ENCODE data around the gene SNAI1. TPM values are rescaled to one million over a fixed set of nuclear protein-coding genes. Genes with fewer than 3 reads are reported as not detected.
A peak's percentile ranks its signal among the peaks of the same experiment; 100 is the strongest.

Gene SNAI1
- total and polyA plus RNA-seq, 2 of the 4 experiments (the other 2 are of a cell fraction) = 0.54 to 13.7 TPM

DNA sequence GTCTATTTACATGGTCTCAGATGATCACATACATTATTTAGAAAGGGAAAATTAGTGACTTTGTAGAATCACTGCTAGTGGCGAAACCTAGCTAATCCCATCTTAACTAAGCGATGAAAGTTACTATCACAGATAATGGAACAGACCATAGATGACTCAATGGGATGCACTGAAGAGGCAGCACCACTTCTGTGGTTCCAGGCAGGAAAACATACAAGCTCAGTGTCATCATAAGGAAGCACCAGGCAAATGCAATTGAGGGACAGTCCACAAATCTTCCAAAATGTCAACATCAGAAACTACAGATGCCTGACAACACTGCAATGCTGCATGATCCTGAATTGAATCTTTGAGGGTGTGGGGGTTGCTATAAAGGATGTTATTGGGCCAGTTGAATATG, 15.9 kb upstream of the SNAI1 start:
- Histone ChIP-seq H3K79me1 (ENCODE audit: low read depth in 1 of 2, low read length in 2 of 2) (peaks cover 0 to 23% of the 10 kb centered on the region in 2 experiments; a peak in 1 of 4 replicates), H4K8ac (ENCODE audit: low read depth in 2 of 2, low read length in 2 of 2) (no peak overlapping the region)
- TF ChIP-seq, protein P1, sequence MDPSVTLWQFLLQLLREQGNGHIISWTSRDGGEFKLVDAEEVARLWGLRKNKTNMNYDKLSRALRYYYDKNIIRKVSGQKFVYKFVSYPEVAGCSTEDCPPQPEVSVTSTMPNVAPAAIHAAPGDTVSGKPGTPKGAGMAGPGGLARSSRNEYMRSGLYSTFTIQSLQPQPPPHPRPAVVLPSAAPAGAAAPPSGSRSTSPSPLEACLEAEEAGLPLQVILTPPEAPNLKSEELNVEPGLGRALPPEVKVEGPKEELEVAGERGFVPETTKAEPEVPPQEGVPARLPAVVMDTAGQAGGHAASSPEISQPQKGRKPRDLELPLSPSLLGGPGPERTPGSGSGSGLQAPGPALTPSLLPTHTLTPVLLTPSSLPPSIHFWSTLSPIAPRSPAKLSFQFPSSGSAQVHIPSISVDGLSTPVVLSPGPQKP (IDR thresholded peaks at IDR 0.05; ENCODE audit: borderline replicate concordance, low read depth, low read length) = no peak
- TF ChIP-seq RFX5 (IDR thresholded peaks at IDR 0.05; ENCODE audit: low read depth, low read length) (no peak), POLR2A (IDR thresholded peaks at IDR 0.05; ENCODE audit: low read depth, low read length) (no peak), MXI1 (IDR thresholded peaks at IDR 0.05; ENCODE audit: borderline replicate concordance, low read depth, low read length) (no peak), CHD1 (IDR thresholded peaks at IDR 0.05; ENCODE audit: low read depth, low read length) (no peak), MAFK (IDR thresholded peaks at IDR 0.05; ENCODE audit: low read depth, low read length) (no peak), RAD21 (IDR thresholded peaks at IDR 0.05; ENCODE audit: low read length) (no peak), SMC3 (IDR thresholded peaks at IDR 0.05; ENCODE audit: low read depth, low read length) (no peak), MAZ (IDR thresholded peaks at IDR 0.05; ENCODE audit: borderline replicate concordance, low read depth, low read length) (no peak), FOS (IDR thresholded peaks at IDR 0.05; ENCODE audit: low read depth, low read length) (no peak), RCOR1 (IDR thresholded peaks at IDR 0.05; ENCODE audit: insufficient replicate concordance, low read length) (no peak), CEBPB (IDR thresholded peaks at IDR 0.05; ENCODE audit: low read depth, low read length) (no peak), NFE2L2 (IDR thresholded peaks at IDR 0.05; ENCODE audit: low read depth, low read length) (no peak), BHLHE40 (IDR thresholded peaks at IDR 0.05; ENCODE audit: low read depth, low read length) (no peak)
- TF ChIP-seq, protein P2, sequence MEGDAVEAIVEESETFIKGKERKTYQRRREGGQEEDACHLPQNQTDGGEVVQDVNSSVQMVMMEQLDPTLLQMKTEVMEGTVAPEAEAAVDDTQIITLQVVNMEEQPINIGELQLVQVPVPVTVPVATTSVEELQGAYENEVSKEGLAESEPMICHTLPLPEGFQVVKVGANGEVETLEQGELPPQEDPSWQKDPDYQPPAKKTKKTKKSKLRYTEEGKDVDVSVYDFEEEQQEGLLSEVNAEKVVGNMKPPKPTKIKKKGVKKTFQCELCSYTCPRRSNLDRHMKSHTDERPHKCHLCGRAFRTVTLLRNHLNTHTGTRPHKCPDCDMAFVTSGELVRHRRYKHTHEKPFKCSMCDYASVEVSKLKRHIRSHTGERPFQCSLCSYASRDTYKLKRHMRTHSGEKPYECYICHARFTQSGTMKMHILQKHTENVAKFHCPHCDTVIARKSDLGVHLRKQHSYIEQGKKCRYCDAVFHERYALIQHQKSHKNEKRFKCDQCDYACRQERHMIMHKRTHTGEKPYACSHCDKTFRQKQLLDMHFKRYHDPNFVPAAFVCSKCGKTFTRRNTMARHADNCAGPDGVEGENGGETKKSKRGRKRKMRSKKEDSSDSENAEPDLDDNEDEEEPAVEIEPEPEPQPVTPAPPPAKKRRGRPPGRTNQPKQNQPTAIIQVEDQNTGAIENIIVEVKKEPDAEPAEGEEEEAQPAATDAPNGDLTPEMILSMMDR (conservative IDR thresholded peaks at IDR 0.05; ENCODE audit: low read depth, low read length) = no peak
- TF ChIP-seq, protein P3, sequence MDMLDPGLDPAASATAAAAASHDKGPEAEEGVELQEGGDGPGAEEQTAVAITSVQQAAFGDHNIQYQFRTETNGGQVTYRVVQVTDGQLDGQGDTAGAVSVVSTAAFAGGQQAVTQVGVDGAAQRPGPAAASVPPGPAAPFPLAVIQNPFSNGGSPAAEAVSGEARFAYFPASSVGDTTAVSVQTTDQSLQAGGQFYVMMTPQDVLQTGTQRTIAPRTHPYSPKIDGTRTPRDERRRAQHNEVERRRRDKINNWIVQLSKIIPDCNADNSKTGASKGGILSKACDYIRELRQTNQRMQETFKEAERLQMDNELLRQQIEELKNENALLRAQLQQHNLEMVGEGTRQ (IDR thresholded peaks at IDR 0.05; ENCODE audit: low read depth, low read length) = no peak

More for the DNA sequence above, 15.9 kb upstream of the SNAI1 start:
- Histone ChIP-seq H2BK120ac (ENCODE audit: low read depth, low read length) (no peak overlapping the region), H2BK15ac (ENCODE audit: low read depth, low read length) (no peak overlapping the region), H4K91ac (ENCODE audit: insufficient read depth, low read depth, low read length) (no peak overlapping the region), H3K9me3 (ENCODE audit: control insufficient read depth, insufficient read depth, low read length) (no peaks in the 10 kb centered on the region), H3K23ac (ENCODE audit: low read depth, low read length) (0 out of 2 replicates have a peak overlapping the region, but pooled peaks have one; percentile 3), H2AK9ac (replicated peaks; ENCODE audit: low read depth, low read length, poor library complexity) (no peak overlapping the region), H3K9me1 (ENCODE audit: insufficient read depth, low read length) (peaks cover 12% of the 10 kb centered on the region), H2AK5ac (ENCODE audit: low read depth, low read length) (no peak overlapping the region), H3K4me2 (ENCODE audit: low read depth, low read length) (no peak overlapping the region), H2BK5ac (ENCODE audit: low read depth, low read length, poor library complexity, severe bottlenecking) (no peak overlapping the region), H3K27ac (ENCODE audit: insufficient read depth, low read length) (no peak overlapping the region), H4K20me1 (ENCODE audit: insufficient read depth, low read length) (no peaks in the 10 kb centered on the region), H3K4ac (ENCODE audit: low read depth, low read length) (no peak overlapping the region), H3K56ac (ENCODE audit: extremely low read depth, insufficient read depth, low read length) (no peak overlapping the region), H3K27me3 (ENCODE audit: control insufficient read depth, insufficient read depth, low read length) (no peaks in the 10 kb centered on the region), H2BK20ac (ENCODE audit: low read depth, low read length) (no peak overlapping the region), H4K5ac (ENCODE audit: low read depth, low read length) (no peak overlapping the region), H3K18ac (ENCODE audit: low read depth, low read length) (no peak overlapping the region), H3K4me1 (ENCODE audit: control insufficient read depth, insufficient read depth, low read length) (peaks cover 2% of the 10 kb centered on the region; the same call in 1 of the 2 replicates), H2AFZ (replicated peaks; ENCODE audit: low read length, poor library complexity) (no peak overlapping the region), H3K4me3 (ENCODE audit: insufficient read depth, low read depth, low read length) (no peak overlapping the region), H3K14ac (replicated peaks; ENCODE audit: low read depth, low read length) (no peak overlapping the region; the same call in 1 of the 2 replicates), H3K36me3 (ENCODE audit: control insufficient read depth, insufficient read depth, low read length) (peaks cover 1% of the 10 kb centered on the region; the same call in 1 of the 2 replicates), H3K9ac (ENCODE audit: low read depth, low read length) (no peak overlapping the region)
- ChIA-PET CTCF (no interaction called here), POLR2A (ENCODE audit: unreplicated experiment) (no interaction called here)
- BruUV-seq (replicated peaks) = no TSS peak
- intact Hi-C loops (cut with micrococcal nuclease) = no loop called here
- dilution Hi-C loops (cut with HindIII; ENCODE audit: low sequenced_read_pairs, unreplicated experiment) = no loop called here
- WGBS, 2 experiments (ENCODE audit: extremely low coverage in 2 of 2, insufficient read length in 1 of 2) = no CpG with 5 or more reads among the region's 2 CpGs
- no peak for DNase-seq
- ATAC-seq (ENCODE audit: low read depth) = no peak
- in situ Hi-C loops (cut with MboI; ENCODE audit: low sequenced_read_pairs) = no loop called here

All from IMR-90 (cell line).